Stimulated activated CD4-positive, alpha-beta T cell treated with anti-CD3 and anti-CD28 coated beads, Interleukin-2, amount 100 ng/mL, for 4 hours (primary cell): ENCODE results near the gene ERC1.

Experiments used
- DNase-seq: peaks from one replicate; pipeline ENCODE4 v3.0.0-alpha.2; 2020; ENCODE audit warnings: low read depth

The ERC1 gene

DNA sequence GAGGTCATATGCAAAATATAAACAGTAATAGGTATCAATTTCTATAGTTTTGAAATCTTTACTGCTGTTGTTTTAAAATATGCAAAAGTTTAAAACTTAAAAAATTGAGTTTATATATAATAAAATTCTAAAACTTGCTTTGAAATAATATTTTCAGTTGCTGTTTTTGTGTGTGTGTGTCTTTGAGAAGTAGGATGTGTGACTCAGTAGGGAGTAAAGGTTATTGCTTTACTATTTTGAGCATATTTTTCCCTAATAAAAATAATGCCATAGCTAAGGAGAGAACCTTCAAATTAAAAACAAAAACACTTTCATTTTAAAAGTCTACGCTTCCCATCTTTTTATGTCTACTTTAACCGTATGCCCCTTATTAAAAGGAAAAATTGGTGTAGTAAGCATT is 365.3 kb downstream of the ERC1 start:
- no peak for DNase-seq

DNA sequence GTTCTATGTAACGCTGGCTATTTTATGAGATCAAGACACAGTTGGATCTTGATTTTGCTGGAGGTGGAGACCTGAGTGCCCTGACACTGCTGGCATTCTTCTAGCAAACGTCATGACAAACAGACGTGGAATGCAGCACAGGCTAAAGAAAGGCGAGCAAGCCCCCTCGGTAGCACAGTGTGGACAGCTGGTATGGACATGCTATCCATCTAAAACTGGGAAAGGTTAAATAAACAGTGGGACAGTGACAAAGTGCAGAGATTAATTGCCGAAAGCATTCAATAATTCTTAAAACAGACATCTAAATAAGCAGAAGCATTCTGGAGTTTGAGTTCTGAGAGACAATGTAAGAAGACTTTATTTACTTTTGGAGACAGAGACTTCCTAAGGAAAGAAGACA is 366.1 kb downstream of the ERC1 start:
- no peak for DNase-seq

DNA sequence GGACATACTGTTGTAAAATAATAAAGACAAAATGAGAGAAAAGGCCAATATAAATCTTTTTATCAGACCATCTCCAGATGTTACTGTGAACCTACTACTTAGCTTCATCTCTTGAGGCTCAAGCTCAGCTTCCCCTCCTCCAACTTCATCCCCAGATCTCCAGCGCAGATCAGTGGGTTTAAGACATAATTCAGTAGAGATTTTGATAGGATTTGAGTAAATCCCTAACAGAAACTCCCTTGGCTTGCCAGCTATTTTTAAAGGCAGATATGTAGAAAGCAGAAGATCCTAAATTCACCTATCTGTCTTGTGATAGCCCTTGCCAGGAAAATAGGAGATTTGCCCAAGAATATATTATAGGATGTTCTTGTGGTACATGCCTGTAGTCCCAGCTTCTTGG is 366.7 kb downstream of the ERC1 start:
- no peak for DNase-seq

DNA sequence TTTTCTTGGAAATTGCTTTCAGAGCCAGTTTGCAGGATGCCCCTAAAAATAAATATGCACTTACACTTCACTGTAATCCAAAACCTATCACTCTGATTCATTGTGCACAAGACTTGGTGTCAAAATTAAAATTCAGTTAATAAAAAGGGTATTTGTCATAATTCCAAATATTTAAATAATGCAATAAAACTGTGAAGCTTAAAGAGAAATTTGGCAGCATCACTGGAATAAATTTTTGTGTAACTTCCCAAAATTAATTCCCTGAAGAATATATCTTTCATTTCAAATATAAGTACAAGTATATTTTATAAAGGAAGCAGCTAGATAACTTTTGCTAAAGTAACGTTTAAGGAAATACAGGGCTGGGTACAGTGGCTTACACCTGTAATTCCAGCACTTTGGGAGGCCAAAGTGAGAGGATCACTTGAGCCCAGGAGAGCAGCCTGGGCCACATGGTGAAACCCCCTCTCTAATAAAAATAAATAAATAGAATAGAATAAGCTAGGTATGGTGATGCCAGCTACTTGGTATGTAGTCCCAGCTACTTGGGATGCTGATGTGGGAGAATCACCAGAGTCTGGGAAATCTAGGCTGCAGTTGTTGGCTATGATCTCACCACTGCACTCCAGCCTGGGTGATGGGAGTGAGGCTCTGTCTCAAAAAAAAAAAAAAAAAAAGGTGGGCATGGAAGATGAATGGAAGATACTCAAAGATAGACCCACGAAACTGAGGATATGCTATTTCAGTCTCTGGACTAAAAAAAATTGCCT is 369.6 kb downstream of the ERC1 start:
- no peak for DNase-seq

DNA sequence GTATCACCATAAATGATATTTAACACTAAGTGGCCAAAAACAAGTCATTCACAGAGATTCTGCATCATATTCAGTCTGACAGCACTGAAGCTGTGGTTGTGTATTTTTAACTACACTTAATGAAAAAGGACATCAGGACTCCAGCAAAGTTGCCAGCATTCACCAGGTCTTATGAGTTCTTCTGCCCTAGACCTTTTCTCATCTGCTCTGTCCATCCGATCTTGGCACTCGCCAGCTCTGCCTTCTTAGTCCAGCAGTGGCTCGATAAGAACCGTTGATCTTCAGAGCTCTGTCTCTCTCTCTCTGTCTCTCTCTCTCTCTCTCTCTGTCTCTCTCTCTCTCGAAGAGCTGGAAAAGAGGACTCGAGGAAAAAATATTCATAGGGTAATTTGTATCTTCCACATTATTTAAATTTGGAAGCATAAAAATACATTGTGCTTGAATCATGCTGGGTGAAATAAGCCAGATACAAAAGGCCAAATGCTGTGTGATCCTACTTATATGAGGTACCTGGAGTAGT is 371.2 kb downstream of the ERC1 start:
- DNase-seq: no peak

DNA sequence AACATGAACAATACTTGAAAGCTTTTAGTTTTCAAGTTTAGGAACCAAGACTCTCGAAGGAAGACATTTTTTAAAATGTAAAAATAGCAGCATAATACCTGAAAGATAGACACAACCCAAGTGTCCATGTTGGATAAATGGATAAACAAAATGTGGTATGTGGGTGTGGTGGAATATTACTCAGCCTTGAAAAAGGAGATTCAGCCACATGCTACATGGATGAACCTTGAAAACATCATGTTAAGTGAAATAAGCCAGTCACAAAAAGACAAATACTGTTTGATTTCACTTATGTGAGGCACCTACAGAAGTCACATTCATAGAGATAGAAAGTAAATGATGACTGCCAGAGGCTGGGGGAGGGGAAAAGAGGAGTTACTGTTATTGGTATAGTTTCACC is 374.7 kb downstream of the ERC1 start:
- DNase-seq: no peak

DNA sequence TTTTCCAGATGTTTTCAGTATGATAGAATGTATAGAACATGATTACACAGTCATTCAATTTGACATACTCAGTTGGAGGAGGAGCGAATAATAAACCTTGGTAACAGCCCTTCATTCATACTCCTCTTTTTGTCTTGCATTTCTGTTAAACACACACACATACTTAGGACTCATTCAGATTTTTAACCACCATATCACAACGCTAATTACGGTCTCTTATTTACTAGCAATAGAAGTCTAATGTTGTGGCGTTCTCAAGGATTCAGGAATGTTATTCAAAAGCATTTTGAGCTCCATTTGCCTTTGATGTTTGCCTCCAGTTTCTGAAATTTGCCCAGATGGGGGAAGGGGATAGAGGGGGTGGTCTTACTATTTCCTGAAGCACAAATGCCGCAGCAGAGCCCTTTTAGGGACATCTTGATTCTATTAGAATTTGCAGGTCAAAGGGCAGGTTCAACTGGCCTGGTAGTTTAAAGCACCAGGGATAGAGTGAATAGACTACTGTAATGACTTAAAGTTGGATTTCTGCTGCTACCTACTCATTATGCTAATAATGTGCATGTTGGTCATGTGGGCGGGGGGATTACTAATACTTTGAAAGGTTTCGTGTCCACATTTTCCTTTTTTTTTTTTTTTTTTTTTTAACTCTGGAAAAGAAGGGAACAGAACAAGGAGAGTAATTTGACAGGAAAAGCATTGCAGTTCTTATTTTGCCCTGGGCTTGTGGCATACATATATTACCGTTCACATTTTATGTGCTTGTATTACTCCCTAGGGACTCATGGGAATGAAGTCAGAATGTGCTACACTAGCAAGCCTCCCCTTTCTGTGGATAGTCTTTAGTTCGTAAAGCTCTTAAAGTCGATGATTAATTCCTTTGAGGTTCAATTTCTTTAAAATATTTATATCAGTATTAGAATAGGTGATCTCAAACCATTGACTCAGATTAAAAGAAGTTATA is 376.6 kb downstream of the ERC1 start:
- no peak for DNase-seq

DNA sequence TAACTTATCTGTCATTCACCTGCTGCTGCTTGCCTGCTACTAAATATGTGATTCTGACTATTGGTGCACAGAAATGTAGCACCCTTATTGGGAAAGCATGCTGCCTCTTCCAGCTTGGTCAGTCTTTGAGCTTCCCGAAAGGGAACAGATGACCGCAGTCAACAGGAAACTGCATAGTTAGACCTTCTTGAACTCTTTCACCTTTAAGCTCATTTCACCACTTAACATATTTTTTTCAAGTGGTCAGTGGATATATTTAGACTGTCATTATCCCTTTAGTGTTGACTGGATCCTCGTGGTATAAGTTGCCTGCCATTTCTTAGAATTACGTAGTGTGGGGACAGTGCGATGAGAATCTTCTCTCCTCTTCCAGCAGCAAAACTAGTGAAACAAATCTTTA is 378.4 kb downstream of the ERC1 start:
- DNase-seq: no peak

DNA sequence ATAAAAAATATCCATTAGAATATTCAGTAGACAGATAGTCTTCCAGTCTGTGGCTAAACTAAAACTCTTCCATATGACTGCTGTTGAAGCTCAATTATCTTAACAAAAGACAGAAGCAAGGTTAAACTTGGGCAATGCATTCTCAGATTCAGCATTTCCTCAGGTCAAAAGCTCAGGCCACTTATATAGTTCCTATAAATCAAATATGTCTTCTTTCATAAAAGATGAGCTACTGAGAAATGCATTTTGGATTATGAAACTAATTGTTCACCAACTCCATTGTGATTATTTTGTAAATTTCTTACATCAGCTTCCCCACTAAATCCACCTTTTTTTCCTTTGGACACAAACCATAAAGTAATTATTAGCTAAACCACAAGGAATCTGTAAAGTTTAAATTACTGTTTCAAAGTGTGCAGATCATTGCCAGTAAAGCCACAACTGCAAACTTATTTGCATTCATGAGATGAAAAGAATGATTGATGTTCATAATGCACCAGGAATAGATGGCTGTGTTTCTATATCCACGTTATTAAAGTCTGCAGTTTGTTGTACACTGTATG is 379.0 kb downstream of the ERC1 start:
- no peak for DNase-seq

DNA sequence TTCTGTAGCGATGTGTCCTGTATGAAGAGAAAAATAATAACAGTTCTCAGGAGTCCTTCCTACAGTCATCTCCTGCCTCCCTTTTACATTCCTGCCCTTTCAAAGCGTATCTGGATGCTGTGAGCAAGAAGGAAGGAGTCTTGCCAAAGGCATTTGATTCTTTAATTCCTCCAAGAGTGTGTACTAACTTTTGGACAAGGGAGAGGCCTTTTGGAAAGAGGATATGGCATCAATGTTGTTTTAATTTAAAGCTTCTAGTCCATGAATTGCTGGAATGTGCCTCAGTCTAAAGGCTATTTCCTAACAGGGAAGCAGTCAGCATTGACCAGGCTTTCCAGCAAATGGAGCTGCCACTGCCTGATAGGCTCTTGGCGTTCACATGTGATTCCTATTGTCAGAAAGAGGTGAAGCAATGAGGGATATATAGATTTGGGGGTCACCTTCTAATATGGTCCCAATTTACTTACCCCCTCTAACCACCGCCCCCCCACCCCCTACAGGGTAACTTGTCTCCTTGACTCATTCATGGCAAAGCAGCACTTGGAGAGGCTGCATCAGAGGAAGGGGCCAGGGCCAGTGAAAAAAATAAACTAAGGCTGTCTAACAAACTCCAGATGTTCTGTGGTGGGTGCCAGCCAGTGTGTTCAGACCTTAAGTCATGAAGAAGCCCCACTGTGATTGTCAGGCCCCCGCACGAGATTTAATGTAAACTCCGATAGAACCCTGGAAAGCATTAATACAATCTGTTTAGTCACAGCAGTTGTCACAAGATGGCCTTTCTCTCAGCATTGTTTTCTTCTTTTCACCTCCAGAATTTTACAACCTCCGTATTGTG is 383.1 kb downstream of the ERC1 start:
- no peak for DNase-seq

DNA sequence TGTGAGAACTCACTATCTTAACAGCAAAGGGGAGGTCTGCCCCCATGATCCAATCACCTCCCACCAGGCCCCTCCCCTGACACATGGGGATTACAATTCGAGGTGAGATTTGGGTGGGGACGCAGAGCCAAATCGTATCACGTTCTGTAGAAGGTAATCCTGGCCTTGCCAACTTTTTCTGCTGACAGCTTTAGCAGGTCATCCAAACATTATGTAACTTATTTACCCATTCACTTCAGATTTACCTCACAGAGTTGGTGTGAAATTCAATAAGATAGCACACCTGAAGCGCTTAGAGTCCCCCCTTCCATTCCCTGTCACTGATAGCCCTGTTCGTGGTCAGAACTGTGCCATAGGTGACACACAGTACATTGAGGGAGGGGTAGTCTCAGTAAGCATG is 384.3 kb downstream of the ERC1 start:
- DNase-seq: no peak

DNA sequence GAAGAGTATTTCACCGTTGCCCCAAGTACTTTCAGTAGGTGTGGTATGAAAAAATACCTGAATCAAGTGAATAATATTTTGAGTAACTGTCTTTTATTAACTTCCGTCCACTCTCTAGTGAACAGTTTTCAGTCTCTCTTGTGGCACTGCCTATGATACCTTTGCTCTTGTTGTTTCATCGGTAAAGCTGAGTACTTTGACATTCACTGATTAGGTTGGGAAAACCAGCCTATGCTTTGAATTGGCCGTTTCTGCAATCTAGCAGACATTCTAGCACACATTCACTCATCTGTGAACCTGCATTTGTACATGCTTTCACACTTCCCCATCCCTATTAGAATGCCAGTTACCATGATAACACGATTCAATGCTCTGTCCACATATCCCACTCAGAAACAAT is 386.1 kb downstream of the ERC1 start:
- DNase-seq: no peak

DNA sequence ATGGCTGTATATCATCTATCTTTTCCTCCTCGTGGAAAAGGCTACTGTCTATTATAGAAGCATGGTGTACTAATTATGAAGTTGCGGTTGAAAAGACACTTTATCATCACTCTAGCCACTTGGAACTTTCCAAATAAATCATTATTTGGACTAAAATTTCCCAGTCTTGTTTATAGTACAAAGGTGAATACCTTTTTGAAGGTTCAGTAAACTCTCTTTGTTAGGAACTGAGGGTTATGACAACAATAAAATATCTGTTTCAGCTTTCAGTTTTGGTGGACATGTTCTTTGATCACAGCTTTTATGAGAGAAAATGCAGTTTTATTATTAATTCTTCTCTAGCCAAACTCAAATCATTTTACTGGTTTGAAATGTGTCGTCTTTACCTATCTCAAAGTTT is 386.7 kb downstream of the ERC1 start:
- DNase-seq: no peak

DNA sequence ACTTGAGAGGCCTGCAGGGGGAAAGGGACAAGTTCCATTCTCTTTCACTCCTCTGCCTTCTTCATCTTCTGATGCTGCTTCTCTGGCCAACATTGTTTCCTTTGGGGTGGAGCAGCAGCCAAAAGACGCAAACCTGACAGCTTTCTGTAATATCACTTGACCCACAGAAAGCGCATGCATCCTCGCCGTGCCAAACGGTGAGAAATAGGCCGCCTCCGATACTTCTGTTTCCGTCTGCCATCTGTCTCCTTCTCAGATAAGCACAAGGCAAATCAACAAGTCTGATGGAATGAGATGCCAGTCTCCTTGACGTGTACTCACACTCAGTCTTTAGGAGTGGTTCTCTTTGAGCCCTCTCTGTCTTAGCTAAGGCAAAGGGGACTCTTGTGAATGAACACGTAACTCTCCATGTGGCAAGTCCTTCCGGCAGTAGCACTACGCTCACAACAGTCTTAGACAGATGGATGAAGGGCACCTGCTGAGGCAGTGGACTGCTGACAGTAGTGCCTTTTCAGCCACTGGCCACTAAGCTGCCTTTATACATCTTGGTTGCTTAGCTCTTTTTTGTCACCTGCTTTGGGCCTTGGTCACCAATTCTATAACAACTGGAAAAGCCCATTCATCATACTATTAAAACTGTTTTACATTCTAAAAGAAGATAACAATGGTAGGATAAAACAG is 389.3 kb downstream of the ERC1 start:
- DNase-seq: no peak

DNA sequence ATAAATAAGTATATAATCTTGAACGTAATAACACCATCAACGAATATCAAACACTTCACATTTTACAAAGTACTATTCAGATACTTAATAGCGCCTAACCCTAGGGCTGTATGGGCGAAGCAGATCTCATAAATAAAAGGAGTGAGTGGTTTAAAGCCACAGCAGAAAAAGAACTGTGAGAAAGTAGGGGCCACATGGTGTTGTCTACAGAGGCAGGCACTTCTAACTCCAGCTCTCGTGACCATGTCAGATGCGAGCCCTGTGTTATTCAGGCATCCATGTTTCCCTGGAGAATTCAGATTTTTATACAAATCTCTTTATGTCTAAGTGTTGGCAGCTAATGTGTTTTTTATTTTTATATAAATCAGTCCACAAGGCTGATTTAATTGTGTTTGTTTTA is 391.1 kb downstream of the ERC1 start:
- no peak for DNase-seq

DNA sequence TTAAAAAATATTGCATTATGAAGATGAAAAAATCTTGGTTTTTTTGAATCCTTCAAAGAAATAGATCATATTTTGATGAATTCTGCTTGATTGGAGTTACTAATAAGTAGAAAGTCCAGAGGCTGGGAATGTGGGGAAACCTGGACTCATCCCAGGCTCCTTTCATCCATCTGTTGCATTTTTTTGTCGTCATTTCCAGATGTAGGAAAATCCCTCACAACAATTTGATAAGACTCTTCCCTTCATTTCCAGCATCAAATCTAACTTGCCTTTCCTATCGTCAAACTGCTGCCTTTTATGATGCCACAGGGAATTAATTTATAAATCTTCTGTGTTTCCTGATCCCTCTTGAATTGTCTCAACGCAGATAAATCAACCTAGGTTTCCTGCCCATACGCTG is 391.8 kb downstream of the ERC1 start:
- DNase-seq: no peak

DNA sequence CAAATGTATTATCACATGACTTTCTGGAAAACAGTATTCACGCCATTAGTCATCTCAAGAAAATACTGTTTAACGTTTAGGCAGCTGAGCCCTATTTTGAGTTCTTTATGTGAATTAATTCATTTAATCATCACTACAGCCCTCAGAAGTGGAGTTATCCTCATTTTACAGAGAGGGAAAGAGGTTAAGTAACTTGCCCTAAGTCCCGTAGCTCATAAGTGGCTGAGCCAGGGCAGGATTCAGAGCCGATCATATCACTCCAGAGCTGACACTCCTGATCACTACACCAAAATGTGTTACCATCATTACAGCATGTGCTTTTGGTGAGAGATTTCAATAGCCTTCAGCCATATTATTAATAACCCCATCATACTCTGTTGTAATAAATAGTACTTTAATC is 392.7 kb downstream of the ERC1 start:
- no peak for DNase-seq

DNA sequence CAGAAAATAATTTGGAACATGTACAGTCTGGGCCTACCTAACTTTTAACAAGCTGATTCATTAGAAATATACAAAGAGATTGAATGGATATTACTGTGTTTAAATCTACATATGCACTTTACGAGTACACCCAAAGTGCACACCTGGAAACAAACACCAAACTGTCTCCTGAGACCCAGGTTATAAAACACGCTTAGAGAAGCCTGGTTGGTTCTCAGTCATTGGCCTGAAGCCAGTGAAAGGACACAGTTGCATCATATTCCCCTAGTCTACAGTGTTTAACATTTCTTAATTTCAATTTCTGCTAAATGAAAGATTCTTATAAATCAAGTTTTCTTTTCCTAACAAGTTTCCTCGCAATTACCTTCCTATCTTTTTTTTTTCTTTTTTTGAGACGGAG is 393.9 kb downstream of the ERC1 start:
- DNase-seq: no peak

DNA sequence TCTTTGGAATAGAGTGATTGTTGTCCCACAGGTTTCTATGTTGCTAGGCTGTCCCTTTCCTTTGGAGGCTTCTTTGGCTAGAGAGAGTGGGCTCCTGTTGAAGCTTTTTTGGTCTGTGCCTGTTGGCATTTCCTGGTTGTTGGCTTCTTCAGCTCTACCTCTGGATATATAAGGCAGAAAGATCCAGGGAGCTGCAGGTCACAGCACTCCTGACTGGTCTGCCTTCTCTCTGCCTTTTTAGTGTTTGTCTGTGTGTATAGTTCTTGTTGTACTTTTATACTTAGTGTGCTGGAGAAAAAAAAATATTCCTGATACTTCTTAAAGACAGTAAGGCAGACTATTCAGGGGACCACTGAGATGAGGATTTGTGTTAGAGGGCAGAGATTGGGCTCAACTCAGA is 400.7 kb downstream of the ERC1 start:
- no peak for DNase-seq

DNA sequence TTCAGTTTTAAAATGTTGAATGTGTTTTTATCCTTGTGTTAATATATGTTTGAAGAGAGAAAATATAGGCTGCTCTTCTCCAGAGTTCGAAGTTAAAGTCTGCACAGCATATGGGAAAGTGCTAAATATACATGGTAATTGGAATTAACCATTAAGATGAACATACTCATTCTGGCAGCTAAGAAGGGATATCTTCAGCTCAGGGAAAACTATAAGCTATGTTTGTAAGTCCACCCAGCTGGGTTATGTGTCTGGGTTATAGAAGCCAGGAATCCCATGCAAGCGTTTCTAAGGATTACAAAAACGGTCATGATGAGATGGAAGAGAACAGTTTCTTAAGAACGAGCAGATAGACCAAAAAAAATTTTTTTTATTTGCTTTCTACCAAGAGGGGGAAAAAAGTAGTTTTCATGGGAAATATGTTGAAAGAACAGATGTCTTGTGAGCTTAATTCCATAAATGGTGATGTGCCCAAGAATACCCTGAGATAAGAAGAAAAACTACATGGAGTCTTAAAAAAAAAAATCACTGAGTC is 404.5 kb downstream of the ERC1 start:
- no peak for DNase-seq

DNA sequence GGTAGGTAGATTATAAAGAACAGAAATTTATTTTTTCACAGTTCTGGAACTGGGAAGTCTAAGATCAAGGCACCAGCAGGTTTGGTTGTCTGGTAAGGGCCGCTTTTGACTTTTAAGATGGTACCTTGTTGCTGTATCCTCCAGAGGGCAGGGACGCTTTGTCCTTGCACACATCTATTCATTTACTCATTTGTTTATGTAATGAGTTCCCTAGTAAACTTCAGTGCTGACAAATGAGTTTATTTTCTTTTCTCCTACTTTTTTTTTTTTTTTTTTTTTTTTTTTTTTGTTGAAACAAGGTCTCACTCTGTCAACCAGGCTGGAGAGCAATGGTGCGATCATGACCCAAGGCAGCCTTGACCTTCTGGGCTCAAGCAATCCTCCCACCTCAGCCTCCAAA is 407.6 kb downstream of the ERC1 start:
- DNase-seq: no peak
